Measurements from ENCODE around the gene MECP2.

The MECP2 gene

GRCh38 chrX:154115071-154115470, 17.6 kb upstream of the MECP2 start:
- H3K27me3 ChIP-seq (ENCODE audit: control insufficient read depth, insufficient read depth, low read length) = no peaks in the 10 kb centered on the region
- no peak overlapping the region for H3K27ac ChIP-seq (ENCODE audit: low read length)
- no peak for DNase-seq (ENCODE audit: low read depth, low spot score)
- H3K36me3 ChIP-seq (ENCODE audit: control insufficient read depth, insufficient read depth, low read length) = no peaks in the 10 kb centered on the region
- H3K4me1 ChIP-seq (ENCODE audit: control insufficient read depth, insufficient read depth, low read length) = no peaks in the 10 kb centered on the region
- H3K9me3 ChIP-seq (ENCODE audit: control insufficient read depth, insufficient read depth, low read length) = no peaks in the 10 kb centered on the region
- WGBS (ENCODE audit: insufficient coverage, insufficient read length) = no CpG with 5 or more reads among the region's 10 CpGs
- H3K4me3 ChIP-seq (ENCODE audit: low read length) = no peak overlapping the region

GRCh38 chrX:154114652-154115051, 17.1 kb upstream of the MECP2 start:
- H3K4me1 ChIP-seq (ENCODE audit: control insufficient read depth, insufficient read depth, low read length) = no peaks in the 10 kb centered on the region
- WGBS (ENCODE audit: insufficient coverage, insufficient read length) = no CpG with 5 or more reads among the region's 5 CpGs
- no peak overlapping the region for H3K4me3 ChIP-seq (ENCODE audit: low read length)
- no peaks in the 10 kb centered on the region for H3K27me3 ChIP-seq (ENCODE audit: control insufficient read depth, insufficient read depth, low read length)
- H3K27ac ChIP-seq (ENCODE audit: low read length) = no peak overlapping the region
- no peak for DNase-seq (ENCODE audit: low read depth, low spot score)
- no peaks in the 10 kb centered on the region for H3K9me3 ChIP-seq (ENCODE audit: control insufficient read depth, insufficient read depth, low read length)
- no peaks in the 10 kb centered on the region for H3K36me3 ChIP-seq (ENCODE audit: control insufficient read depth, insufficient read depth, low read length)

- no CpG with 5 or more reads among the region's 6 CpGs for WGBS (ENCODE audit: insufficient coverage, insufficient read length)
- no peaks in the 10 kb centered on the region for H3K4me1 ChIP-seq (ENCODE audit: control insufficient read depth, insufficient read depth, low read length)
- no peaks in the 10 kb centered on the region for H3K9me3 ChIP-seq (ENCODE audit: control insufficient read depth, insufficient read depth, low read length)
- no peaks in the 10 kb centered on the region for H3K27me3 ChIP-seq (ENCODE audit: control insufficient read depth, insufficient read depth, low read length)
- no peak for DNase-seq (ENCODE audit: low read depth, low spot score)
- H3K27ac ChIP-seq (ENCODE audit: low read length) = no peak overlapping the region
- H3K4me3 ChIP-seq (ENCODE audit: low read length) = no peak overlapping the region
- H3K36me3 ChIP-seq (ENCODE audit: control insufficient read depth, insufficient read depth, low read length) = no peaks in the 10 kb centered on the region
Measured at GRCh38 chrX:154113729-154114128, 16.2 kb upstream of the MECP2 start.

- no peak for DNase-seq (ENCODE audit: low read depth, low spot score)
- Histone ChIP-seq H3K4me3 (ENCODE audit: low read length) (no peak overlapping the region), H3K9me3 (ENCODE audit: control insufficient read depth, insufficient read depth, low read length) (no peaks in the 10 kb centered on the region), H3K4me1 (ENCODE audit: control insufficient read depth, insufficient read depth, low read length) (peaks cover 3% of the 10 kb centered on the region; the same call in 1 of the 2 replicates), H3K36me3 (ENCODE audit: control insufficient read depth, insufficient read depth, low read length) (no peaks in the 10 kb centered on the region; the same call in 1 of the 2 replicates), H3K27ac (ENCODE audit: low read length) (no peak overlapping the region), H3K27me3 (ENCODE audit: control insufficient read depth, insufficient read depth, low read length) (no peaks in the 10 kb centered on the region)
- WGBS (ENCODE audit: insufficient coverage, insufficient read length) = no CpG with 5 or more reads among the region's 2 CpGs
Measured at GRCh38 chrX:154098551-154098950, 1.0 kb upstream of the MECP2 start.

- Histone ChIP-seq H3K9me3 (ENCODE audit: control insufficient read depth, insufficient read depth, low read length) (no peaks in the 10 kb centered on the region), H3K4me1 (ENCODE audit: control insufficient read depth, insufficient read depth, low read length) (peaks cover 3% of the 10 kb centered on the region; the same call in 1 of the 2 replicates), H3K36me3 (ENCODE audit: control insufficient read depth, insufficient read depth, low read length) (no peaks in the 10 kb centered on the region; the same call in 1 of the 2 replicates), H3K27ac (ENCODE audit: low read length) (no peak overlapping the region), H3K27me3 (ENCODE audit: control insufficient read depth, insufficient read depth, low read length) (no peaks in the 10 kb centered on the region), H3K4me3 (ENCODE audit: low read length) (peak overlapping the region; percentile 98; the same call in 1 of the 2 replicates)
- DNase-seq (ENCODE audit: low read depth, low spot score) = no peak
- no CpG with 5 or more reads among the region's 80 CpGs for WGBS (ENCODE audit: insufficient coverage, insufficient read length)
Measured at GRCh38 chrX:154097003-154097588, 421 bp downstream of the MECP2 start.

- DNase-seq (ENCODE audit: low read depth, low spot score) = no peak
- WGBS (ENCODE audit: insufficient coverage, insufficient read length) = no CpG with 5 or more reads among the region's 31 CpGs
- no peaks in the 10 kb centered on the region; the same call in 1 of the 2 replicates for H3K36me3 ChIP-seq (ENCODE audit: control insufficient read depth, insufficient read depth, low read length)
- H3K27ac ChIP-seq (ENCODE audit: low read length) = no peak overlapping the region
- H3K27me3 ChIP-seq (ENCODE audit: control insufficient read depth, insufficient read depth, low read length) = no peaks in the 10 kb centered on the region
- H3K4me3 ChIP-seq (ENCODE audit: low read length) = peak overlapping the region; percentile 98; the same call in 1 of the 2 replicates
- H3K4me1 ChIP-seq (ENCODE audit: control insufficient read depth, insufficient read depth, low read length) = peaks cover 3% of the 10 kb centered on the region; the same call in 1 of the 2 replicates
- no peaks in the 10 kb centered on the region for H3K9me3 ChIP-seq (ENCODE audit: control insufficient read depth, insufficient read depth, low read length)
Measured at GRCh38 chrX:154096140-154097002, 1.1 kb downstream of the MECP2 start.

GRCh38 chrX:154094833-154095232, 2.7 kb downstream of the MECP2 start:
- no peak overlapping the region for H3K27ac ChIP-seq (ENCODE audit: low read length)
- no CpG with 5 or more reads among the region's 6 CpGs for WGBS (ENCODE audit: insufficient coverage, insufficient read length)

GRCh38 chrX:154093965-154094364, 3.6 kb downstream of the MECP2 start:
- WGBS (ENCODE audit: insufficient coverage, insufficient read length) = no CpG with 5 or more reads among the region's 5 CpGs
- no peaks in the 10 kb centered on the region; the same call in 1 of the 2 replicates for H3K36me3 ChIP-seq (ENCODE audit: control insufficient read depth, insufficient read depth, low read length)
- H3K27me3 ChIP-seq (ENCODE audit: control insufficient read depth, insufficient read depth, low read length) = no peaks in the 10 kb centered on the region
- no peak overlapping the region for H3K27ac ChIP-seq (ENCODE audit: low read length)
- no peak for DNase-seq (ENCODE audit: low read depth, low spot score)
- no peaks in the 10 kb centered on the region for H3K9me3 ChIP-seq (ENCODE audit: control insufficient read depth, insufficient read depth, low read length)
- H3K4me3 ChIP-seq (ENCODE audit: low read length) = no peak overlapping the region
- H3K4me1 ChIP-seq (ENCODE audit: control insufficient read depth, insufficient read depth, low read length) = peaks cover 3% of the 10 kb centered on the region; the same call in 1 of the 2 replicates

More at GRCh38 chrX:154094833-154095232, 2.7 kb downstream of the MECP2 start:
- Histone ChIP-seq H3K4me3 (ENCODE audit: low read length) (no peak overlapping the region), H3K4me1 (ENCODE audit: control insufficient read depth, insufficient read depth, low read length) (peaks cover 3% of the 10 kb centered on the region; the same call in 1 of the 2 replicates), H3K27me3 (ENCODE audit: control insufficient read depth, insufficient read depth, low read length) (no peaks in the 10 kb centered on the region), H3K36me3 (ENCODE audit: control insufficient read depth, insufficient read depth, low read length) (no peaks in the 10 kb centered on the region; the same call in 1 of the 2 replicates), H3K9me3 (ENCODE audit: control insufficient read depth, insufficient read depth, low read length) (no peaks in the 10 kb centered on the region)
- DNase-seq (ENCODE audit: low read depth, low spot score) = no peak

- H3K4me3 ChIP-seq (ENCODE audit: low read length) = no peak overlapping the region
- no CpG with 5 or more reads among the region's 5 CpGs for WGBS (ENCODE audit: insufficient coverage, insufficient read length)
Measured at GRCh38 chrX:154092371-154092770, 5.1 kb downstream of the MECP2 start.

GRCh38 chrX:154091678-154092077, 5.8 kb downstream of the MECP2 start:
- Histone ChIP-seq H3K27me3 (ENCODE audit: control insufficient read depth, insufficient read depth, low read length) (no peaks in the 10 kb centered on the region), H3K9me3 (ENCODE audit: control insufficient read depth, insufficient read depth, low read length) (no peaks in the 10 kb centered on the region), H3K36me3 (ENCODE audit: control insufficient read depth, insufficient read depth, low read length) (no peaks in the 10 kb centered on the region; the same call in 1 of the 2 replicates), H3K4me3 (ENCODE audit: low read length) (no peak overlapping the region), H3K4me1 (ENCODE audit: control insufficient read depth, insufficient read depth, low read length) (peaks cover 3% of the 10 kb centered on the region; the same call in 1 of the 2 replicates), H3K27ac (ENCODE audit: low read length) (no peak overlapping the region)
- WGBS (ENCODE audit: insufficient coverage, insufficient read length) = no CpG with 5 or more reads among the region's 8 CpGs
- no peak for DNase-seq (ENCODE audit: low read depth, low spot score)

More at GRCh38 chrX:154092371-154092770, 5.1 kb downstream of the MECP2 start:
- DNase-seq (ENCODE audit: low read depth, low spot score) = no peak
- Histone ChIP-seq H3K4me1 (ENCODE audit: control insufficient read depth, insufficient read depth, low read length) (peaks cover 3% of the 10 kb centered on the region; the same call in 1 of the 2 replicates), H3K36me3 (ENCODE audit: control insufficient read depth, insufficient read depth, low read length) (no peaks in the 10 kb centered on the region; the same call in 1 of the 2 replicates), H3K27me3 (ENCODE audit: control insufficient read depth, insufficient read depth, low read length) (no peaks in the 10 kb centered on the region), H3K9me3 (ENCODE audit: control insufficient read depth, insufficient read depth, low read length) (no peaks in the 10 kb centered on the region), H3K27ac (ENCODE audit: low read length) (no peak overlapping the region)

All from iPS DF 6.9 (cell line).